Measurements from ENCODE around the gene KCTD5.

DNA sequence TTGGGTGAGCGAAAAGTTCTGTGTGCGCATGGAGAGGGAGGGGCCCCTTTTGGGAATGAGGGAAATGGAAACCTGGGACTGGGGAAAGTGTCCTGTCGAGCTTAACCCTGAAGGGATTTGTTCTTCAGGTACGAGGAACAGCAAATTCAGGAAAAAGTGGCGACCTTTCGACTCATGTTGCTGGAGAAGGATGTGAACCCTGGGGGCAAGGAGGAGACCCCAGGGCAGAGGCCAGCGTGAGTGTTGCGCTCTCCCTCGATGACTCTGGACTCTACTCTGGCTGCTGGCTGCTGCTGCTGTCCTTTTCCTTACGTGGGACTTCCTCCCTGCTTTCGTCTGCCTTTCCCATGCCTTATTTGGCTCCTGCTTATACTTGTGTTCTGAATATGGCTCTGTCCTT lies 75.0 kb downstream of the KCTD5 start:
- TF ChIP-seq, protein P1, sequence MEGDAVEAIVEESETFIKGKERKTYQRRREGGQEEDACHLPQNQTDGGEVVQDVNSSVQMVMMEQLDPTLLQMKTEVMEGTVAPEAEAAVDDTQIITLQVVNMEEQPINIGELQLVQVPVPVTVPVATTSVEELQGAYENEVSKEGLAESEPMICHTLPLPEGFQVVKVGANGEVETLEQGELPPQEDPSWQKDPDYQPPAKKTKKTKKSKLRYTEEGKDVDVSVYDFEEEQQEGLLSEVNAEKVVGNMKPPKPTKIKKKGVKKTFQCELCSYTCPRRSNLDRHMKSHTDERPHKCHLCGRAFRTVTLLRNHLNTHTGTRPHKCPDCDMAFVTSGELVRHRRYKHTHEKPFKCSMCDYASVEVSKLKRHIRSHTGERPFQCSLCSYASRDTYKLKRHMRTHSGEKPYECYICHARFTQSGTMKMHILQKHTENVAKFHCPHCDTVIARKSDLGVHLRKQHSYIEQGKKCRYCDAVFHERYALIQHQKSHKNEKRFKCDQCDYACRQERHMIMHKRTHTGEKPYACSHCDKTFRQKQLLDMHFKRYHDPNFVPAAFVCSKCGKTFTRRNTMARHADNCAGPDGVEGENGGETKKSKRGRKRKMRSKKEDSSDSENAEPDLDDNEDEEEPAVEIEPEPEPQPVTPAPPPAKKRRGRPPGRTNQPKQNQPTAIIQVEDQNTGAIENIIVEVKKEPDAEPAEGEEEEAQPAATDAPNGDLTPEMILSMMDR (IDR thresholded peaks at IDR 0.05; ENCODE audit: control extremely low read depth in 1 of 3, insufficient read depth in 1 of 3, low read depth in 1 of 3, low read length in 3 of 3): no peak
- TF ChIP-seq POLR2A (IDR thresholded peaks at IDR 0.05; ENCODE audit: control extremely low read depth in 1 of 2, low read depth in 2 of 2, low read length in 2 of 2) (no peak; a peak in 1 of 3 replicates), JUND (IDR thresholded peaks at IDR 0.05; ENCODE audit: low read length) (no peak), EZH2 (IDR thresholded peaks at IDR 0.05; ENCODE audit: low read depth, low read length, severe bottlenecking) (no peak), POU5F1 (IDR thresholded peaks at IDR 0.05; ENCODE audit: low read depth, low read length) (no peak), HDAC2 (IDR thresholded peaks at IDR 0.05; ENCODE audit: borderline replicate concordance in 1 of 2, low read depth in 2 of 2, low read length in 2 of 2) (no peak), TCF12 (IDR thresholded peaks at IDR 0.05; ENCODE audit: low read depth, low read length) (no peak)
- TF ChIP-seq, protein P2, sequence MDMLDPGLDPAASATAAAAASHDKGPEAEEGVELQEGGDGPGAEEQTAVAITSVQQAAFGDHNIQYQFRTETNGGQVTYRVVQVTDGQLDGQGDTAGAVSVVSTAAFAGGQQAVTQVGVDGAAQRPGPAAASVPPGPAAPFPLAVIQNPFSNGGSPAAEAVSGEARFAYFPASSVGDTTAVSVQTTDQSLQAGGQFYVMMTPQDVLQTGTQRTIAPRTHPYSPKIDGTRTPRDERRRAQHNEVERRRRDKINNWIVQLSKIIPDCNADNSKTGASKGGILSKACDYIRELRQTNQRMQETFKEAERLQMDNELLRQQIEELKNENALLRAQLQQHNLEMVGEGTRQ (IDR thresholded peaks at IDR 0.05; ENCODE audit: low read length): no peak
